Activated naive CD8-positive, alpha-beta T cell treated with anti-CD3 and anti-CD28 coated beads, Interleukin-2, amount 50 U/mL, for 16 hours (primary cell): ENCODE results near the gene AHCYL1.
A peak's percentile ranks its signal among the peaks of the same experiment; 100 is the strongest.

ENCODE experiments used
- DNase-seq: peaks from one replicate; pipeline ENCODE4 v3.0.0-alpha.2; 2020; ENCODE audit warnings: low read depth, low spot score

AHCYL1 gene

DNA sequence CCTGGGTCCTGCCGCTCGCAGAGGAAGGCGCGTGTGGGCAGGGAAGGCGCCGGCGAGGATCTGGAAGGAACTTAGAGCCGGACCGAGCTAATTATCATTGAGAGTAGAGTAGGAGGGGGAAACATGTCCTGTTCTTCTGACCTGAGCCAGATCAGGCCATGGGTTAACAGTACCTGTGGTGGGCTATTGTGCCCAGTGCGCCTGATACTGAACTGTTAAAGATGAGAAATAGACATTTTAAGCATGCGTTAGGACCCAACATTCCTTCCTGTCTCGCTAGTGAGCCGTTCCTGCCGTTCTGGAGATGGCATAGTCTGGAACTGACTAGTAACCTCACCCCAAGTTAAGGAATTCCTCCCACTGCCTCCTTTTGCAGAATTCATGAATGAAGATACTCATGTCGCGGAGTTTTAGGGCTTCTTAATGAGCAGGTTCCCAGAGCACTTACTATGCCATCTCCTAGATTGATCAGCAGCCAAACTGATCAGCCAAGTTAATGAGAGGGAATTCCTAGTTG, 50.7 kb downstream of the AHCYL1 start:
- DNase-seq: no peak

DNA sequence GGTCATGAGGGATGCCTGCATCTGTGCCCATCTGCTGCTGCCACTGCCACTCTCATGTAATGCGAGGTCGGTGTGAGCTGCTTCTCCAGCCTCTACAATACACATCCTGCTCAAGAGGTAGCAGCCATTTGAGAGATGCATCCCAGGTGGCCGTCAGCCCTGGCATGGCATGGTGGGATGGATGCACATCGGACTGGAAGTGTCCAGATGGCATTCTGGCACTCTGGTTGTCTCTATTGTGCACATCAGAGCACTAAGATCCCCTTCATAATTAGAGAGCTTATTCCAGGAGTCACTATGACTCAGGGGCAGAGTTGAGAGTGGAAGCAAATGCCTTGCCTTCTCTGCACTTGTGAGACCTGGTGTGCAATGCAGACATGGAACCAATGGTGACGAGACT, 53.7 kb downstream of the AHCYL1 start:
- no peak for DNase-seq

GRCh38 chr1:110039641-110040040, 55.1 kb downstream of the AHCYL1 start:
- DNase-seq: no peak

DNA sequence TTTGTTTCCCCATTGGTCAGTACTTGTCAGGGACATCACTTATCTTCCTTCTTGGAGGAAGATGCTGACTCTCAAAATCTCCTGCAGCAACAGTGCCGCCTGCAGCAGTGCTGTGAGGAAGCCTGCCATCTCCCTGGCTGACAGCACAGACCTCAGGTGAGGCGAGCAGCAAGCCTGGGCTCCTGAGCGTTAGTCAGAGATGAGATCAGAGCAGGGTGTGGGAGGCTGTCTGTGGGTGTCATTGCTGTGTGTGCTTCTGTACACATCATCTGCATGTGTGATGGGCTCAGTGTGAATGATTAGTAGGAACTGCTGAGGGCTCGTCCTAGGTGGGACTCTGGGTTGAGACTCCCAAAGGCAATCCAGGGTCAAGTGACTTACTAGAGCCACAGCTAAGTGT, 56.0 kb downstream of the AHCYL1 start:
- no peak for DNase-seq

GRCh38 chr1:110043016-110043415, 58.5 kb downstream of the AHCYL1 start:
- DNase-seq: no peak

- no peak for DNase-seq
These were observed 62.9 kb downstream of the AHCYL1 start for GRCh38 chr1:110047463-110047862.

GRCh38 chr1:110048240-110048639, 63.7 kb downstream of the AHCYL1 start:
- no peak for DNase-seq

DNA sequence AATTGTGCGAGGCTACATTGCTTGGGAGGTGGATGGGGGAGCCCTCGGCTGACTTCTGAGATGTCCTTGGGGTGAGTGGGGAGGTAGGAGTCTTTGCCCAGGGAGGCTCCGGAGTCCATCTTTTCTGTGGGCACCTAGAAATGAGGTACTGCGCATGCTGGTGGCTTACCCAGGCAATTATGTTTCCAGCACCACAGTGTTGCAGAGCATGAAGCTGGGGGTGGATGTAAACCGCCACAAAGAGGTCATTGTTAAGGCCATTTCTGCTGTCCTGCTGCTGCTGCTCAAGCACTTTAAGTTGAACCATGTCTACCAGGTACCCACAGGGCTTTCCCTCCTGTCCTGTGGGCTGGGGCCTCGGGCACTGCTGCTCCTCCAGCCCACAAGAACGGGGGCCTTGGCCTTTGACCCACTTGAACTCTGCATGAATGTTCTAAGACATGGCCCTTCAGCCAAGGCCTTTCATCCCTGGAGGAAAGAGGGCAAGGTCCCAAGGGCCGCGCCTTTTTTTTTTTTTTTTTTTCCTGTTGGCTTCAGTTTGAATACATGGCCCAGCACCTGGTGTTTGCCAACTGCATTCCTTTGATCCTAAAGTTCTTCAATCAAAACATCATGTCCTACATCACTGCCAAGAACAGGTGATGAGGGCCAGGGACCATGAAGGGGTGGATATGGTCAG, 64.5 kb downstream of the AHCYL1 start:
- no peak for DNase-seq

DNA sequence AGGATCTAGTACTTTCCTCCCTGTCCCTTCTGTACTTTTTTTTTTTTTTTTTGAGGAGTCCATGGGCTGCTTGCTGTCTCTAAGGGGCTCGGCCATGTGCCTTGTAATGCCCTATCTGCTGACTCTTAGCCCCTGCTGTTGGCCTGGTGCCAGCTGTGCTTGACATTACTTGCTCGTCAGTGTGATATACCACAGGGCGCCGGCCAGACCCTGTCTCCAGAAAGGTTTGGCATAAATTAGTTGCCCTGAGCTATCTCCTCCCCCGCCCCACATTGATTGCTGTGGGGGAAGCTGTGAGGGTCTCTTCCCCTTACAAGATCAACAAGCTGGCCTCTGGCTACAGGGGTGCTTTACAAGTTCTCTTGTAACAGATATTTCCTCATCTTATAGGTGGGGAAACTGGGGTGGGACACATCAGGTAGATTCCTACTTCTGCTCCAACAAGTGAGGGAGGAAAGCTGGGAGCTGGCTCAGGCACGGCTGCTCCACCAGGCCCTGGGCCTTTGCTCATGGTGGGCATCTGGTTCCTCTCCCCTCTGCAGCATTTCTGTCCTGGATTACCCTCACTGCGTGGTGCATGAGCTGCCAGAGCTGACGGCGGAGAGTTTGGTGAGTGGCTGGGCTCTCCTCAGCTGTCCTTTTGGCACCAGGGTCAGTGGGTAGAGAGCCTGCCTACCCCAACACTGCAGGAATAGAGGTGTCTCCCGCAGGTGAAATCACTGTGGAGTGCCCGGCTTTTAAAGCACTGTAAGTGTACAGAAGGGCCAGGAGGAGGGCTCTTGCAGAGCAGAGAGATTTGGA, 65.4 kb downstream of the AHCYL1 start:
- no peak for DNase-seq

DNA sequence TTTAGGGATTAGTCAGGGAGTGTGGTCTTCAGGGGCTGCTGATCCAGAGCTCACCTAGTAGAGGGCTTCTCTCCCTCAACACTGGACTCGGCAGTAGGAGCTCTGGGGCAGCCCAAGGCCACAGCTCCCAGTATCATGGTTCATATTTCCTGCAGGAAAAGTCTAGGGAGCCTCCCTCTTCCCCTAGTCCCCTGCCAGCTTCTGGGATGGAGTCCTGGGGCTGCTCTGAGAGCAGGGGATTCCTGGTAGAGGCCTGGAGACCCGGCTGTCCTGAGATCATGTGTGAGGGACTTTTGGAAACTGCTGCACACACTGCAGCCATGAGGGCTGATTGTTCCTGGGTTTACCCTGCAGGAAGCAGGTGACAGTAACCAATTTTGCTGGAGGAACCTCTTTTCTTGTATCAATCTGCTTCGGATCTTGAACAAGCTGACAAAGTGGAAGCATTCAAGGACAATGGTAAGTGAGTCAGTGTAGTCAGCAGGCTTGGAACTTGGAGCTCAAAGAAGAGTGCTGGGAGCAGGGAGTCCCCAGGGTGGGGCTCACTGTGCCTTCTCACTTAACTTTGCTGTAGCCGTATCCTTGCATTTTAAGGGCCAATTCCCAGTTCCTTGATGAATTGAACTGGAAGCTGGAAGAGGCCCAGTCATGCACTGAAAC, 66.2 kb downstream of the AHCYL1 start:
- DNase-seq: no peak

GRCh38 chr1:110051262-110051648, 66.7 kb downstream of the AHCYL1 start:
- no peak for DNase-seq

- DNase-seq: peak; percentile 47
These were observed 69.2 kb downstream of the AHCYL1 start for GRCh38 chr1:110053552-110054428.

- no peak for DNase-seq
These were observed 71.1 kb downstream of the AHCYL1 start for GRCh38 chr1:110055493-110056284.

DNA sequence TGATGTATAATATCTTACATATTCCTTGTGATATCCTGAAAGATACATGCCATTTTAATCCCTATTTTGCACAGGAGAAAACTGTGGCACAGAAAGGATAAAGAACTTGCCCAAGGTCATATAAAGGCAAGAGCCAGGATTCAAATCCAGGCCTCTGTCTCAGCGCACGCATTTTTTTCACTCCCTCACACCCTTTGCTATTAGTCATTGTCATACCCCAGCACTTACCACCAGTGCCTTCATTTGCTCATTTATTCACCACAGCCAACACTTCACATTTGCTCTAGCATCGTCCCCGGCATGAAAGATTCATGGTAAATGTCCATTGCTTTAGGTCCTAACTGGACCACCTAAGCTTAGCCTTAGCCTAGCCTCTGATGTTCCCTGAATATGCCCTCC, 71.7 kb downstream of the AHCYL1 start:
- DNase-seq: no peak

DNA sequence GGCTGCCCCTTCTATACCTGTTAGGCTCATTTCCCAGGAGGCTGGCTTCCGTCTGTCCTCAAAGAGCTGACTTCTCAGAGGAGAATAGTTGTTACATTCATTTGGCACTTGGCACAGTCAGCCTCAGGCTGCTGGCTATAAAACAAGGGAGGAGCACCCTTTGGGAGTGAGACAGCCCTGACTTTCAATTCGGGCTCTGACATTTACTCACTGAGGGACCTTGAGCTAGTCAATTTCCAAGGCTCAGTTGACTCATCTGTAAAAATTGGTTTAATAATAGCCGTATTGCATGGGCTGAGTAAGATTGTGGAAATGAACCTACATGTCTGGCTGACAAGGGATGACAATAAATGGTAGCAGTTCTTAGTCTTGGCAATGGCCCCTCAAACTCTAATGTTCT, 72.2 kb downstream of the AHCYL1 start:
- no peak for DNase-seq

- no peak for DNase-seq
These were observed 73.5 kb downstream of the AHCYL1 start for GRCh38 chr1:110057963-110058518.

DNA sequence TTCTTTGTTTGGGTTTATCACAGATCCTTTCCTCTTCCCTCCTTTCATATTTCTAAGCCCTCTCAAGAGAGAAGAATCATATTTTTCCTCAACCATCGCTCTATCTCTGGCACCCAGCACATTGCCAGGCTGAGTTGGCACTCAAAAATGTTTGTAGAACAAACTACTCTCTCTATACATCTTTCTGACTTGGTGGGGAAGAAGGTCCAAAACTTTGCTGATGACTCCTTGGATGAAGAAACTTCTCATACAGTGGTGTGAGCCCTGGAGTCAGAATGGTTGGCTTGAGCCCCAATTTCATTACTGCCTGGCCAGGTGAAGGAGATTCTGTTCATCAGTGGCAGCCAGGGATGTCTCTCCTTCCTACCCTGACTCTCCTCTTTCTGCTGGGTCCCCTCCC, 74.0 kb downstream of the AHCYL1 start:
- DNase-seq: no peak

GRCh38 chr1:110059133-110059863, 74.7 kb downstream of the AHCYL1 start:
- DNase-seq: no peak

GRCh38 chr1:110060034-110060661, 75.6 kb downstream of the AHCYL1 start:
- DNase-seq: peak; percentile 52
